GM13977 (cell line): Measurements from ENCODE around the gene CALCOCO2.

Experiments used
- DNase-seq: peaks from one replicate; pipeline ENCODE4 v3.0.0; 2012; ENCODE audit warnings: low spot score
- CTCF ChIP-seq: IDR thresholded peaks from 2 replicates; pipeline ENCODE4 v1.5.1; 2012; ENCODE audit warnings: mild to moderate bottlenecking, control low read depth; ENCODE audit not compliant: insufficient read depth; ENCODE audit errors: extremely low read depth, missing control alignments
- in situ Hi-C: fragments of 300-500 bp; cut with MboI; formaldehyde crosslinking; loops from one replicate; pipeline ENCODE4 v1.12.0; 2022; ENCODE audit warnings: low sequenced_read_pairs, low pct_unique_long_range_greater_than_20kb, mixed read lengths, inconsistent platforms; ENCODE audit not compliant: unreplicated experiment

CALCOCO2 gene

GRCh38 chr17:48893646-48894508 is 63.0 kb downstream of the CALCOCO2 start:
- in situ Hi-C loops = loop anchor here (25.0 kb wide), 1 partner anchor 207 kb away; no protein-coding TSS in a partner anchor
- no peak for DNase-seq
- no peak for TF ChIP-seq CTCF

- no peak for DNase-seq
- in situ Hi-C loops = loop anchor here (25.0 kb wide), 1 partner anchor 208 kb away; no protein-coding TSS in a partner anchor
- TF ChIP-seq CTCF = no peak
These were observed 64.1 kb downstream of the CALCOCO2 start for GRCh38 chr17:48894886-48895285.

GRCh38 chr17:48901241-48901640 is 70.4 kb downstream of the CALCOCO2 start:
- in situ Hi-C loops = no loop called here
- no peak for TF ChIP-seq CTCF
- DNase-seq = no peak

GRCh38 chr17:48903401-48903800 is 72.6 kb downstream of the CALCOCO2 start:
- in situ Hi-C loops = no loop called here

GRCh38 chr17:48904428-48904827 is 73.6 kb downstream of the CALCOCO2 start:
- in situ Hi-C loops = no loop called here
- no peak for TF ChIP-seq CTCF
- no peak for DNase-seq

More at GRCh38 chr17:48903401-48903800, 72.6 kb downstream of the CALCOCO2 start:
- no peak for TF ChIP-seq CTCF
- DNase-seq = no peak

- no peak for TF ChIP-seq CTCF
- no peak for DNase-seq
- in situ Hi-C loops = no loop called here
These were observed 75.2 kb downstream of the CALCOCO2 start for GRCh38 chr17:48905987-48906515.
